Measurements from ENCODE around the gene RAB11FIP4. TPM values are rescaled to one million over a fixed set of nuclear protein-coding genes. Genes with fewer than 3 reads are reported as not detected.

The RAB11FIP4 gene
- total RNA-seq, 1 donor from 2014 or later = not detected

- no peak for DNase-seq (ENCODE audit: extremely low read depth, low read depth, low spot score)
Measured at GRCh38 chr17:31480904-31481782, 89.7 kb downstream of the RAB11FIP4 start.

GRCh38 chr17:31481783-31482081 is 90.3 kb downstream of the RAB11FIP4 start:
- no peak for DNase-seq (ENCODE audit: extremely low read depth, low read depth, low spot score)

DNA sequence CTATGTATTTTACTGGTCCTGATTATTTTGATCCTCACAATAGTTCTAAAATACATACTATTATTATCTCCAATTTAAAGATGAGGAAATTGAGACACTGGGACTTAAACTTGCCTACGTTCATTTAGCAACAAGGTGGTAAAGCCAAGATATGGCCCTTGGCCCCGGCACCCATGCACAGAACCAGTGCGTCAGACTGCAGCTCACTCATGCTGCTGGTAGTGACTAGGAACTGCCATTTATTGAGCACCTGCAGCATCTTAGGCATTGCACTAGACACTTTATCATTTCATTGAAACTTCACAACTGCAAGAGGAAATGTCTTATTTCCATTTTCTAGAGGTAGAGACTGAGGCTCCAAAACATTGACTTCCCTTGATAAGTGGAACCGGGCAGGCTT is 93.3 kb downstream of the RAB11FIP4 start:
- DNase-seq (ENCODE audit: extremely low read depth, low read depth, low spot score) = no peak

- no peak for DNase-seq (ENCODE audit: extremely low read depth, low read depth, low spot score)
Measured at GRCh38 chr17:31486351-31487062, 95.0 kb downstream of the RAB11FIP4 start.

DNA sequence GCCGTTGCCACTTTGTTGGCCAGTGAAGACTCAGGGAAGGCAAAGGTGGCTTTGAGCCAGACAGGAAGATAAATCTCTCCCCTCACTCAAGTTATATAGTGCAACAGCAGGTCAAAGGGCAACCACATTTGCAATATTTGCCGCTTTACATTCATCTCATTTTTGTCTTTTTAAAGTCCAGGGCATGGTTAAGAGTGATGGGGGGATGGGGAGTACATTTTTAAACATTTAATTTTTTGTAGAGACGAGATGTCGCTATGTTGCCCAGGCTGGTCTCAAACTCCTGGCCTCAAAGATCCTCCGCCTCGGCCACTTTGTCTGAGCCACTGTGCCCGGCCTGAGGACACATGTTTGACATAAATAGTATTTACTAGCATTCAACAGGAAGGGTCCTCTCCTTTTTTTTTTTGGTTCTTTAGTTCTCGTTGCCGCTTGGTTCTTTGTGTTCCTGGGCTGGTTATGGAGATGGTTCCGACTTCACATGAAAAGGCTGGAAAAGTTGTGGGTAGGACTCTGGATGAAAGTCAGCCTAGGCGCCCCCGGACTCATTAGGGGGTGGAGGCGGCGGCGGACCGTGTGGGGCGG is 95.7 kb downstream of the RAB11FIP4 start:
- no peak for DNase-seq (ENCODE audit: extremely low read depth, low read depth, low spot score)

DNA sequence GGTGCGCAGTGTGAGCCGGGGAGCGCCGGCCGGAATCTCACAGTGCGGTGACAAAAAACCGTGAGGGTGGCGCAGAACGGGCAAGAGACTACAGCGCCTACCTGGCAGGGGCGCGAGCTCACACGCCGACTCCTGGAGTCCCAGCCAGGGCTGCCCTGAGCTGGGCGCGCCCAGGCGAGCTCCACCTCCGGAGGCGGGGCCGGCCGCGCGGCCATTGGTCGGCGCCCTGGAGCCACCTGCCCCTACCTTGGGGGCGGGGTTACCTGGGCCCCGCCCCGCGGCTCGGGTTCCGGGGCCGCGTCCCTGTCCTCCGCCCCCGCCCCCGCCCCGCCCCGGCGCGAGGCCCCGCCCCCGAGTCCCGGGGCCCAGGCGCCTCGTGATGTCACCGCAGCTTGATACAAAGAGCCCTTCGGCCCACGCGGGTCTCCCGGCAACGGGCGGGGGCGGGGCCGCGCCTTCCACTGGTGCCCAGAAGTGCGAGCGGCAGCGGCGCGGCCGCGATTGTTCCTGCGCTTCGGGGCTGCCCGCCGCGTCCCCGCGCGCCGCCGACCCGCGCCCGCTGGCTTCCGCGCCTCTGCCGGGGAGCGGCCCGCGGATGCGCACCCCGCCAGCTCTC is 96.3 kb downstream of the RAB11FIP4 start:
- no peak for DNase-seq (ENCODE audit: extremely low read depth, low read depth, low spot score)

- DNase-seq (ENCODE audit: extremely low read depth, low read depth, low spot score) = no peak
Measured at GRCh38 chr17:31488264-31488981, 96.9 kb downstream of the RAB11FIP4 start.

- DNase-seq (ENCODE audit: extremely low read depth, low read depth, low spot score) = no peak
Measured at GRCh38 chr17:31488982-31489294, 97.5 kb downstream of the RAB11FIP4 start.

DNA sequence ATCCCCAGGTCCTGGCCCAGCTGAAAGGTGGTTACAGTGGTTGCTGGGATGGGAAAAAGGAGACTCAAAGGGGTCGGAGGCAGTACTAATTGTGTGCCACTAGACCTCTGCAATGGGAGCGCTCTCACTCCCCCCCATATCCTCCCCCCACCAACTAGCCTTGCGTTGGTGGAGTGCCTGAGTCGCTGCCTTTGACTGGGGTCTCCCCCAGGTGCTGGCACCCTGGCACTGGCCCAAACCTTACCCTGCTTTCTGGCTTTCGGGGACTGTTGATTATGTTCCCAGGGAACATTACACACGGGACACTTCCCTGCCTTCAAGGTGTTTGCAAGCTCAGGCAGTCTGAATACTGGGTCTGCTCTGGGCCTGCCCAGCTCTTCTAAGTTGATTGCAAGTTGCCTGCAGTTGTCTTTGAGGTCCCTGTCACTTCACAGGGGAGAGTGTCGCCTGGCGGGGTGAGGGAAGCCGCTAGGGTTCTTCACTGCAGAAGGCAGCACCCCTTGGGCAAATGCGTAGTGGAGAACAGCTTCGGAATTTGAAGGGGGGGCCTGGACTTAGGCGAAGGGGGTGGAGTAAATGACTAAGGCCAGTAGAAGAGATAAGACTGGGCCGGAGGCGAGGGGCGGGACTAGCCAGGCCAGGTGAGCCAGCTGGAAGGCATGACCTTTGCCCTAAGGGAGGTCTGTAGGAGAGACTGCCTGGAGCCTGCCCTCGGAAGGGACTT is 98.0 kb downstream of the RAB11FIP4 start:
- DNase-seq (ENCODE audit: extremely low read depth, low read depth, low spot score) = no peak

GRCh38 chr17:31490019-31490650 is 98.7 kb downstream of the RAB11FIP4 start:
- no peak for DNase-seq (ENCODE audit: extremely low read depth, low read depth, low spot score)

DNA sequence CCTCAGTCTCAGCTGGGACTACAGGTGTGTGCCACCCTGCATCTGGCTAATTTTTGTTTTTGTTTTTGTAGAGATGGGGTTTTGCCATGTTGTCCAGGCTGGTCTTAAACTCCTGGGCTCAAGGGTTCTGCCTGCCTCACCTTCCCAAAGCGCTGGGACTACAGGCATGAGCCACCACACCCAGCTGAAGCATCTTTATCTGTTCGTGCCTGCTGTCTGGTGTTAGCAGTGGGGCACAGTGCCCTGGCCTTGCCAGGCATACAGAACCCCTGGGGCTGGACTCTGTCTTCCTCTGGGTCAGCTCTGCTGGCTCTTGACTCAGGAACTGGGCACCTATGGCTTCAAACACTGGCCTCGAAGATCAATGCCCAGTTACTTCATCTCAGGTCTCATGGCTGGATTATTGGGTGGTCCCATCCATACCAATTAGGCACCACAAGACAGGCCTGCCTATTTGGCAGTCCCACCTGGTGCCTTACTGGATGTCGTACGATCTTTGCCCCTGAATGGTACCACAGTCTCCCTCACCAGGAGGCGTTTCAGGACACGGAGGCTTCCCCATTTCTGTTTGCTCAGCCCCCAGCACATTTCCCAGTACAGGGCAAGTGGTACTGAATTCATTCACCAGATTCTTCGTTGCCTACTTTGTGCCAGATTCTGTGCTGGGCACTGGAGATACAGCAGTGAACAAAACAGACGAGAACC is 99.3 kb downstream of the RAB11FIP4 start:
- no peak for DNase-seq (ENCODE audit: extremely low read depth, low read depth, low spot score)

GRCh38 chr17:31491376-31492131 is 100.1 kb downstream of the RAB11FIP4 start:
- DNase-seq (ENCODE audit: extremely low read depth, low read depth, low spot score) = no peak

DNA sequence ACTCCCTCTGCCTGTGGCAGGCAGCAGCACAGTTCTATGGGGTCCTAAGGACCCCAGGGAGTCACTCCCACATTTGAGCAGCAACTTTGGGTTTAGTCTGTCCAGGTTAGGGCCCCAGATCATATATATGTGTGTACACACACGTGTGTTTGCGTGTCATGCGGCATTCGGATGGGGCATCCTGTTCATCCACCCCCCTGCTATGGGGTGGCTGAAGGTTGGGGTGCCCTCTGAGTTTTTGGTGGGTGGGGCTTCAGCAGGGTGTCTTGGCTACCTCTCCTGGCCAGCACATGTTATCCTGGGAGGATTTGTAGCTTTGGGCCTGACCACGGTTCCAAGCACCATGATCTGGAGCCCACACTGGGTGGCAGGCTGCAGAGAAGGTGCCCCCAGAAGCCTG is 100.7 kb downstream of the RAB11FIP4 start:
- no peak for DNase-seq (ENCODE audit: extremely low read depth, low read depth, low spot score)

DNA sequence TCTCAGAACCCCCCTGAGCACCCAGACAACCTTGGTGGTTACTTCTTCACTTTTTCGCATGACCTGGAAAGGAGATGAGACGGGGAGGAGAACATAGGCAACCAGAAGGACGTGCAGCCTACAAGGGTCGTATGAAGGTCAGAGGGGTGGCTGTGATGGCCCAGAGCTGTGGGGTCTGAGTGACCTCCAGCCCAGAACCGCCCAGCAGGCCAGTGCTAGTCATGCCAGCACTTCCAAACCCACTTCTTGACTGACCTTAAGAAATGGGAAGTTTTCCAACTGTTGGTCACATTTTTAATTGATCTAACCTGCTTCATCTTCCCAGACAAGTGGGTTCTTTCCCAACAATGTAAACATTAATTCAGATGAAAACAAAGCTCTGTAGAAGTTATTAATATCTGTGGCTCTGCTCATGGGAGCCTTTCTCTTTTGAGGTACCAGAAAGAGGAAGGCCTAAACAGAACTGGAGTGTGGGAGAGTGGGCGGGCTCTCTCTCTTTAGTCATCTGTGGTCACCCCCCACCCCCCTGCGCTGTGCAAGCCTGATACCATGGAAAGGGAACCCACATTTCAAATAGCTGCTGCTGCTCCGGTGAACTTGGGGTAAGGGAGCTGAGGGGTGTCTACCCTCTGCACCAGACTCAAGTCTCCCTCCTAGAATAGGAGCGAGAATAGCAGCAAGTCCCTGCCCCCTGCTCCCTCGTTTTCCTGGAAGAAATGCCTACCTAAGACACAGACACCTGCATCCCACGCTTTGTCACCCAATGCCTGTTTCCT is 101.6 kb downstream of the RAB11FIP4 start:
- no peak for DNase-seq (ENCODE audit: extremely low read depth, low read depth, low spot score)

GRCh38 chr17:31493656-31494155 is 102.2 kb downstream of the RAB11FIP4 start:
- DNase-seq (ENCODE audit: extremely low read depth, low read depth, low spot score) = no peak

GRCh38 chr17:31494259-31495021 is 103.0 kb downstream of the RAB11FIP4 start:
- DNase-seq (ENCODE audit: extremely low read depth, low read depth, low spot score) = no peak
